ENCODE measurements around the gene HSP90AB1. TPM values are rescaled to one million over a fixed set of nuclear protein-coding genes. Genes with fewer than 3 reads are reported as not detected.

The HSP90AB1 gene
- total and polyA plus RNA-seq, 9 of the 15 experiments (the other 6 are each of a cell fraction or from before 2014, with no cell fraction given): 1,780 to 3,358 (median 2,262) TPM

- TF ChIP-seq DIDO1 (tag; IDR thresholded peaks at IDR 0.05; ENCODE audit: low read depth): no peak
- TF ChIP-seq PHF21A (IDR thresholded peaks at IDR 0.05; ENCODE audit: borderline replicate concordance, low read depth): no peak
- TF ChIP-seq ZBED1 (IDR thresholded peaks at IDR 0.05): 0 out of 2 replicates have a peak, but pooled peaks have one; percentile 48
- TF ChIP-seq TAL1 (IDR thresholded peaks at IDR 0.05): no peak
- no peak for TF ChIP-seq CCNT2 (IDR thresholded peaks at IDR 0.05; ENCODE audit: borderline replicate concordance, extremely low read depth, insufficient read length, low read depth, low read length)
- TF ChIP-seq ID3 (CRISPR knock-in tag; IDR thresholded peaks at IDR 0.05): no peak
- no peak for TF ChIP-seq ID3 (tag; IDR thresholded peaks at IDR 0.05)
- TF ChIP-seq SP1 (CRISPR knock-in tag; IDR thresholded peaks at IDR 0.05): 0 out of 2 replicates have a peak, but pooled peaks have one; percentile 39
- TF ChIP-seq ZNF830 (CRISPR knock-in tag; IDR thresholded peaks at IDR 0.05): no peak
- no peak for TF ChIP-seq SMAD1 (IDR thresholded peaks at IDR 0.05; ENCODE audit: low read depth, low read length, partially characterized antibody)
- TF ChIP-seq MXI1 (IDR thresholded peaks at IDR 0.05; ENCODE audit: low read depth, low read length): no peak
- TF ChIP-seq CSDE1 (IDR thresholded peaks at IDR 0.05): no peak
- no peak for TF ChIP-seq PCBP1 (IDR thresholded peaks at IDR 0.05; ENCODE audit: low read depth, low read length, poor library complexity, severe bottlenecking)
- 0 out of 2 replicates have a peak, but pooled peaks have one; percentile 29 for TF ChIP-seq HNRNPL (IDR thresholded peaks at IDR 0.05; ENCODE audit: low read depth, low read length)
- no peak for TF ChIP-seq CHAMP1 (IDR thresholded peaks at IDR 0.05)
- no peak for TF ChIP-seq ZEB2 (IDR thresholded peaks at IDR 0.05)
- no peak for TF ChIP-seq NFE2 (IDR thresholded peaks at IDR 0.05; ENCODE audit: low read depth)
- no peak for TF ChIP-seq WHSC1 (IDR thresholded peaks at IDR 0.05; ENCODE audit: low read length)
These were observed 4.9 kb downstream of the HSP90AB1 start (continued) for GRCh38 chr6:44251576-44252524.

Data from K562 (cell line).